ENCODE data around the gene SUCLG2. TPM values are rescaled to one million over a fixed set of nuclear protein-coding genes. Genes with fewer than 3 reads are reported as not detected.

The SUCLG2 gene
- total RNA-seq, 8 experiments from 2014 or later = 9.0 to 68.6 (median 22.3) TPM

DNA sequence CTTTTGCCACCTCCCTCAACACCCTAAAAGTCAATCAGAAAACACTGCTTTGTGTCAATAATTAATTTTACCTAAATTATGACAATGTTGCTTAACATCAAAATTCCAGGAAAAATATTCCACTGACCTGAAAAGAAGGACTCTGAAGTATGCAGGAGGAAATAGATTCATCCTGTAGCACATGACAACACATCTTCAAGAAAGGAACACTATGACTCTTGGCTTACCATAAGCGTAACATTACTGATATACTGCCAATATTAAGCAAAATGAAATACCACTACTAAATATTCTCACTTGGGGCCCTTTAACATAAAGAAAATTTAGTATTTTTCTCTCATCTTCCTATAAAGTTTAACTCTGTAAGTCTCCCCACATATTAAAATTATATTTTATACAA, 9.6 kb downstream of the SUCLG2 start:
- in situ Hi-C loops (cut with MboI; ENCODE audit: low pct_unique_long_range_greater_than_20kb in 2 of 9, low sequenced_read_pairs in 9 of 9, unreplicated experiment in 9 of 9) = no loop called here
- no peak for ATAC-seq (replicated peaks in 6 of 8)
- 75 to 100% (median 100%) methylated on average over 1 of the region's 1 CpG; no CpG with 5 or more reads in 2 of the 10 experiments for WGBS, 10 experiments
- Histone ChIP-seq H3K4me3 (no peak overlapping the region), H3K27ac (no peak overlapping the region), H3K4me1 (replicated peaks in 1 of 2) (no peaks in the 10 kb centered on the region)

DNA sequence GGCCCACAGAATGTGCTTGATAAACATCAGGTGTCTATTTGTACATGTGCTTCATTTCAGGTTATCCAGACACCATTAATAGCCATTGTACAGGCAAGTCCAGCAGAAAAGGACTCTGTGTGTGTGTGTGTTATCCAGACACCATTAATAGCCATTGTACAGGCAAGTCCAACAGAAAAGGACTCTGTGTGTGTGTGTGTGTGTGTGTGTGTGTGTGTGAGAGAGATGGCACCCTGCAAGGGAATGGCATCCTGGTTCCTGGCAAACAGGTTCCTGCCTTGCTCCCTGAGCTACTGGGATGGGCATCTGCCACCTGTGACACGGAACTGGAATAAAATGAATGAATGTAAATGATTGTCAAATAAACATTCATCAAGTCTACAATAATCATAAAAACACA, 11.7 kb downstream of the SUCLG2 start:
- WGBS, 10 experiments = 60 to 100% (median 94%) methylated on average over 1 of the region's 1 CpG; no CpG with 5 or more reads in 6 of the 10 experiments
- H3K4me3 ChIP-seq = no peak overlapping the region
- H3K4me1 ChIP-seq (replicated peaks in 1 of 2) = no peaks in the 10 kb centered on the region
- ATAC-seq (replicated peaks in 6 of 8) = no peak
- no peak overlapping the region for H3K27ac ChIP-seq
- in situ Hi-C loops (cut with MboI; ENCODE audit: low pct_unique_long_range_greater_than_20kb in 2 of 9, low sequenced_read_pairs in 9 of 9, unreplicated experiment in 9 of 9) = no loop called here

DNA sequence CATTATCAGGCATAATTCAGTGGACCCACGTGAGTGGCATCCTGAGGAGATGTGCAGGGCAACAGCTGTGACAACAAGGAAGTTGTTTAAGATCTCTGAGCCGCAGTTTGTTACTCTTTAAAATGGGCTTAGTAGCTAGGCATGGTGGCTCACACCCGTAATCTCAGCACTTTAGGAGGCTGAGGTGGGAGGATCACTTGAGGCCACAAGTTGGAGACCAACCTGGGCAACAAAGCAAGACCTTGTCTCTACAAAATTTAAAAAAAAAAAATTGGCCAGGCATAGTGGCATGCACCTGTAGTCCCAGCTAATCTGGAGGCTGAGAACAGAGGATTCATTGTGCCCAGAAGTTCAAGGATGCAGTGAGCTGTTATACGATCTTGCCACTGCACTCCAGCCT, 12.2 kb downstream of the SUCLG2 start:
- no peak overlapping the region for H3K27ac ChIP-seq
- H3K4me3 ChIP-seq = no peak overlapping the region
- in situ Hi-C loops (cut with MboI; ENCODE audit: low pct_unique_long_range_greater_than_20kb in 2 of 9, low sequenced_read_pairs in 9 of 9, unreplicated experiment in 9 of 9) = no loop called here
- ATAC-seq (replicated peaks in 6 of 8) = no peak
- 80 to 100% (median 100%) methylated on average over 1 to 4 of the region's 4 CpGs; no CpG with 5 or more reads in 3 of the 10 experiments for WGBS, 10 experiments
- no peaks in the 10 kb centered on the region for H3K4me1 ChIP-seq (replicated peaks in 1 of 2)

DNA sequence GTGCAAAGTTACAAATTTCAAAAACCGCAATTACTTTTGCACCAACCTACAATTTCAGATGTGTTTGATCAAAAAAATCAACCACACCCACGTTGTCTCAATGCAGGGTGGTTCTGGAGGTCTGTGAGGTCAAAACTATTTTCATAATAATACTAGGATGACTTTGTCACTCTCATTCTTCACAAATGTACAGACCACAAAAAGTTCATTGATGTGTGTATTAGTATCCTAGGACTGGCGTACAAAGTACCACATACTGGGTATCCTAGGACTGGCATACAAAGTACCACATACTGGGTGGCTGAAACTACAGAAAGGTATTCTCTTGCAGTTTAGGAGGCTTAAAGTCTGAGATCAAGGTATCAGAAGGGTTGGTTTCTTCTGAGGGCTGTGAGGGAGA, 13.0 kb downstream of the SUCLG2 start:
- H3K27ac ChIP-seq = no peak overlapping the region
- in situ Hi-C loops (cut with MboI; ENCODE audit: low pct_unique_long_range_greater_than_20kb in 2 of 9, low sequenced_read_pairs in 9 of 9, unreplicated experiment in 9 of 9) = no loop called here
- no peaks in the 10 kb centered on the region for H3K4me1 ChIP-seq (replicated peaks in 1 of 2)
- WGBS, 10 experiments = 63 to 94% (median 82%) methylated on average over 2 to 3 of the region's 3 CpGs; no CpG with 5 or more reads in 4 of the 10 experiments
- no peak for ATAC-seq (replicated peaks in 6 of 8)
- no peak overlapping the region for H3K4me3 ChIP-seq

DNA sequence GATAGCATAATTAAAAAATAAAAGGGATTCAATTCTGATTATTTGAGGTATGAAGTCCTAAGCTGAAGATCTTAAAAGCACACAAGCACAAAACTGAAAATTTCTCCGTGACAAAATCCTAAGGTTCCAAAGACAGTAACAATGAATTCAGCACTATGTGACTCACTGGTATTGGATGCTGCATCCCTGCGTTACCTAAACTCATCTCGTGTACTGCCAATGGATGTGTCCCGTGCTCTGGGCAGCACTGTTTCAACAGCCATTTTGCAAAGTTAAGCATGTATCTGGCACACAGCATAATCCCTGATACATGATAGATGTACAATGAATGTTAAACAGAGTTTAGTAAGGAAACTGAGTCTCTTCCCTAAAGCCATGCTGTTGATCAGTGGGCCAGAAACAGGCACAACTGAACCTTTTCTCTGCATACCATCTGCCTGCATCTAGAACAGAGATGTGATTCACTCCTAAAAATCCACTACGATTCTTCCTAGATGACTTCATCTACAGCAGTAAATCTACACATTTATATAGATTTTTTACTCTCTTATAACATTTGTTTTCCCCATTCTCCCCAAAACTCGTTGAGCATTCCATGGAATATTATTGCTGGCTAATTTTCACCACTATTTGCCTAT, 14.3 kb downstream of the SUCLG2 start:
- Histone ChIP-seq H3K27ac (no peak overlapping the region), H3K4me3 (no peak overlapping the region), H3K4me1 (replicated peaks in 1 of 2) (peaks cover 0 to 5% of the 10 kb centered on the region in 2 donors)
- ATAC-seq (replicated peaks in 6 of 8) = no peak
- WGBS, 10 experiments = 43 to 97% (median 88%) methylated on average over 2 to 6 of the region's 6 CpGs; no CpG with 5 or more reads in 1 of the 10 experiments
- in situ Hi-C loops (cut with MboI; ENCODE audit: low pct_unique_long_range_greater_than_20kb in 2 of 9, low sequenced_read_pairs in 9 of 9, unreplicated experiment in 9 of 9) = no loop called here

DNA sequence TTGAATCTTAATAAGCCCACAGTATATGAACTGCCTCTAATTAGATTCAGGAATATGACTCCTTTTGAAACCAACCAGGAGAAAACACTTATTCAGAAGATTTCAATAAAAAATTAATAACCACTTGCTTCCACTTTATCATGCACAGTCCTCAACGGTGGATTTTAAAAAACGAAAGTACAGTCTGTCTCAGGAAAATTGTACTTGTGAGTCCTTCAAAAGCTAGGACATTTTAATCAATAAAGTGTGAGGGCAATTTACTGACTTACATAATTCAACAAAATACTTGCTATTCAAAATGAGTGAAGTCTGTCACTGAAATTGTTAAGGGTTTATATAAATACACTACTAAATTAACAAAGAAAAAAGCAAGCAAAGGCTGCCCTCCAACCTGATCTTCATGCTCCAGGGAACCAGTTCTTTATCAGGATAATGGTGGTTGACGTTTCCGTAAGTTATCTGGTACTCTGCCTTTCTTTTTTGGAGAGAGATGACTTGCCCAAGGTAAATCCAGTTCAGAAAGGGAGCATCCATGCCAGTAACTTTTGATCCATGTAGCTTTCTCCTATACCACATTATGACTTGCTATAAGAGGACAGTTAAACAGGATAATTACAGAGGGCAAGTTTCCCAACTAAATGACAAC, 17.0 kb downstream of the SUCLG2 start:
- Histone ChIP-seq H3K4me1 (replicated peaks in 1 of 2) (peaks cover 0 to 7% of the 10 kb centered on the region in 2 donors), H3K4me3 (no peak overlapping the region), H3K27ac (no peak overlapping the region)
- ATAC-seq (replicated peaks in 6 of 8) = no peak
- in situ Hi-C loops (cut with MboI; ENCODE audit: low pct_unique_long_range_greater_than_20kb in 2 of 9, low sequenced_read_pairs in 9 of 9, unreplicated experiment in 9 of 9) = no loop called here
- WGBS, 10 experiments = 0 to 100% (median 83%) methylated on average over 1 to 4 of the region's 4 CpGs; no CpG with 5 or more reads in 1 of the 10 experiments

DNA sequence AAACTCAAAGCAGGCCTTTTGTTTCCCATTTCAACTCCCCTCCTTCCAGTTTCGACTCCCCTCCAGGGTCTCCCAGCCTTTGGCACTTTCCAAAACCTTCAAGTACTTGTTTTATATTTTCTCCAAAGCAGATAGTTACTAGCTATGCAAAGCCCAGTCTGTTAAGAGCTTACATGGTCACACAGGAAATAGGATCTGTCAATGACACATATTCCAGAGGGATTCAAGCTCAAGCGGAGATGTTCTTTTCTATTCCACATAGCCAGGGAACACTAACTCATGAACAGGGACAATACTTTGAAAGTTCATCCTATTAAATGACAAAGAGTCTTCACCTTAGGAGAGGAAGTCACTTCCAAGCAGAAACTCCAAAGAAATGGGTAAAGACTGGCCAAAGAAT, 18.6 kb downstream of the SUCLG2 start:
- peak in 1 of 8 experiments; percentile 20 for ATAC-seq (replicated peaks in 6 of 8)
- no peak overlapping the region for H3K27ac ChIP-seq

DNA sequence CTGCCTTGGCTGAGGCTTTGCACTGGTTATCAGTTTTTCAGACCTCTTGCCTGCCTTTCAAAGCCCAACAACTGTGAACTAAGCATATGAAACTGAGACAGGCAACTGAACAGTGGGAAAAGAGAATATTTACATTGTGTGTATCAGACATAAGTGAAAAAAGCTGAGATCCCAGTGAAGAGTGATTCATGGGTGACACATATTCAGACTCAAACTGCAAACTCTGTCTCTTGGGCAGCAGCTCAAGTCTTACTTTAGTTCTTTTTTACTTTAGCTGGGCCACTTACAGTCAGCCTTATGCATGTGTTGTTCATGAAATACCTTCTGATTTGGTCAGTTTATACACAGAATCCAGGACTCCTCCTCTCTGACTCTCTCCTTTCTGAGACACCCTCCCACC, 19.2 kb downstream of the SUCLG2 start:
- Histone ChIP-seq H3K4me1 (replicated peaks in 1 of 2) (peaks cover 0 to 7% of the 10 kb centered on the region in 2 donors), H3K4me3 (no peak overlapping the region), H3K27ac (no peak overlapping the region)
- in situ Hi-C loops (cut with MboI; ENCODE audit: low pct_unique_long_range_greater_than_20kb in 2 of 9, low sequenced_read_pairs in 9 of 9, unreplicated experiment in 9 of 9) = no loop called here
- ATAC-seq (replicated peaks in 6 of 8) = peak in 3 of 8 experiments; percentile 55 to 81 (median 78)

More for the DNA sequence above, 18.6 kb downstream of the SUCLG2 start:
- in situ Hi-C loops (cut with MboI; ENCODE audit: low pct_unique_long_range_greater_than_20kb in 2 of 9, low sequenced_read_pairs in 9 of 9, unreplicated experiment in 9 of 9) = no loop called here
- peaks cover 0 to 7% of the 10 kb centered on the region in 2 donors for H3K4me1 ChIP-seq (replicated peaks in 1 of 2)
- WGBS, 10 experiments = 57 to 100% (median 92%) methylated on average over 1 to 2 of the region's 2 CpGs; no CpG with 5 or more reads in 1 of the 10 experiments
- no peak overlapping the region for H3K4me3 ChIP-seq

DNA sequence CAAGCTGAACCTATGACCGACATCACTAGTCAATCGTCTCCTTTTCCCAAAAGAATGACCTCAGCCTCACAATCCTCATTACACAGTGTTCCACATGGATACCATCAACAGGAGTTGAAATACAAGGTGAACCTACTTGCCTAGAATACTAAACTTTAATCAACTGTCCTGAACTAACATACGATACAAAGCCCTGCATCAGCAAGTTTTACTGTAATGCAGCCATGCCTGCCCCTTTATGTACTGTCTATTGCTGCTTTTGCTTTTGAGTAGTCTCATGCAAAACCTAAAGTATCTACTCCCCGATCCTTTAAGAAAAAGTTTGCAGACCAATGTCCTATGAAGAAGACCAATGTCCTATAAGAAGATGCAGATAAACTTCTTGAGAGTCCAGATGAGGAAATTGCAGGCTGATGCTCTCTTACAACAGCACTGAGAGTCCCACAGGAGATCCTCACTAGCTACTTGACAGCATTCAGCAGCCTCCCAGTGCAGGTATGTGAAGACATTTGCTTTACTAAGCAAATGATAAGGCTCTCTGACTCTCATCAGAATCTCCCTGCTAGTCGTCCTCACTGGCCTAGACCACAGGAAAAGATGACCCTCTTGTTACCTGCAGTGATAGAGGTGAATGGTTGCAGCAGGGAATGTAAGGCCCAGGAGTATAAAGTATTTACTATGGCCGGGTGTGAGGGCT, 23.6 kb downstream of the SUCLG2 start:
- 78 to 100% (median 98%) methylated on average over 1 to 6 of the region's 6 CpGs; no CpG with 5 or more reads in 2 of the 10 experiments for WGBS, 10 experiments
- ATAC-seq (replicated peaks in 6 of 8) = no peak
- Histone ChIP-seq H3K4me3 (no peak overlapping the region), H3K27ac (no peak overlapping the region), H3K4me1 (replicated peaks in 1 of 2) (peaks cover 0 to 7% of the 10 kb centered on the region in 2 donors)
- in situ Hi-C loops (cut with MboI; ENCODE audit: low pct_unique_long_range_greater_than_20kb in 2 of 9, low sequenced_read_pairs in 9 of 9, unreplicated experiment in 9 of 9) = no loop called here

DNA sequence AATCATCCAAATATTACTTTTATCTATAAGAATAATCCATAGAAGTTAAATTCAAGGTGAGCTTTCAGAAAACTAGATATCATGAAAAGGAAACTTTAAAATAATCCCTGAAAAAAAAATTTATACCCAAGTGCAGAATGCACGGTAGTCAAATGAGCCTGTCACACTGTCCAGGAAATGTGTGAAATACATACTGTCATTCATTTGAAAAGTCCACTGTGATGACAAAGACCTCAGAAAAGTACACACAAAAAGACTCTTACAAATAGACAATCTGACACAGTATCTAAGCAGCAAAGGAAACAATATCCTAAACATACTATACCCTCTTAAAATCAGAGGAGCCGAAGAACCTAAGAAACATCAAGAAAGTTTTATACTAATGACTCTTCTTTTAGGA, 29.7 kb downstream of the SUCLG2 start:
- in situ Hi-C loops (cut with MboI; ENCODE audit: low pct_unique_long_range_greater_than_20kb in 2 of 9, low sequenced_read_pairs in 9 of 9, unreplicated experiment in 9 of 9) = loop anchor here in 1 of 9 experiments (25.0 kb wide), 2 partner anchors 163 to 237 kb away; no protein-coding TSS in a partner anchor
- WGBS, 10 experiments = 40 to 100% (median 93%) methylated on average over 1 to 2 of the region's 2 CpGs; no CpG with 5 or more reads in 2 of the 10 experiments
- Histone ChIP-seq H3K27ac (no peak overlapping the region), H3K4me3 (no peak overlapping the region), H3K4me1 (replicated peaks in 1 of 2) (peaks cover 0 to 13% of the 10 kb centered on the region in 2 donors)
- ATAC-seq (replicated peaks in 6 of 8) = no peak

DNA sequence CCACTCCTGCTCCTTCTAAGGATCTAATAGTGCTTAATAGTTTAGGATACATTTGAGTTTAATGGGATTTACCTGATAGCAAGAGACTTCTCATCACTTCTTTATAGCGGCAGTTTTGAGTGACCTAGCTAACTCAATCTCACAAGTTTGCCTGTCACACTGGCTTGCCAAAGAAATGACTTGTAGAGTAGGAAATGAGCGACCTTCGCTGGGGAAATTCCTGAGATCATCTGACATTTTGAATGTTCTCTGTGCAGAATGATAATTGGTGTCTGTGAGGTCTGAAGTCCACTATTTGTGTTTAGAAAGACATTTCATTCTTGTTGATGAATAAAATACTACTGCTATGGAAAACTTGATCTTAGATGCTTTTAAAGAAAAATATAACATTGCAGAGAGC, 30.3 kb downstream of the SUCLG2 start:
- peaks cover 0 to 16% of the 10 kb centered on the region in 2 donors for H3K4me1 ChIP-seq (replicated peaks in 1 of 2)
- in situ Hi-C loops (cut with MboI; ENCODE audit: low pct_unique_long_range_greater_than_20kb in 2 of 9, low sequenced_read_pairs in 9 of 9, unreplicated experiment in 9 of 9) = loop anchor here in 1 of 9 experiments (25.0 kb wide), 2 partner anchors 163 to 237 kb away; no protein-coding TSS in a partner anchor
- no peak overlapping the region for H3K27ac ChIP-seq
- no peak overlapping the region for H3K4me3 ChIP-seq
- ATAC-seq (replicated peaks in 6 of 8) = no peak
- WGBS, 10 experiments = 50 to 100% (median 96%) methylated on average over 1 to 3 of the region's 3 CpGs; no CpG with 5 or more reads in 2 of the 10 experiments

DNA sequence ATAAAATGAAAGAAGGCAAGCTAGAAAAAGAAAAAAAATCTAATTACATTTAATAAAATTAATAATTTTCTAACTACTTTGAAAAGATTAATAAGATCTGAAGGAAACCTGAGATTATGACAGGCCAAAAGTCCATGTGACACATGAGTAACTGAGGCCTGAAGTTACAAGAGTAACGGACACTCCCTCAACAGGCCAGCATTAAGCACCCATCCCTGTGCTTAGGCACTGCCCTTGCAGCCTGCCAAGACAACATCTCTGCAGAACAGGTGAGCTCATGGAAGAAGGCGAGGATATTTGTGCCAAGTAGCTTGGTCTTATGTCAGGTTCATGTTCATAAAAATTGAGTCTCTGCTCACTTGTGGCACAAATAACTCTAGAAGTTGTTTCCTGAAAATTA, 31.8 kb downstream of the SUCLG2 start:
- Histone ChIP-seq H3K27ac (no peak overlapping the region), H3K4me3 (no peak overlapping the region), H3K4me1 (replicated peaks in 1 of 2) (peaks cover 0 to 16% of the 10 kb centered on the region in 2 donors)
- in situ Hi-C loops (cut with MboI; ENCODE audit: low pct_unique_long_range_greater_than_20kb in 2 of 9, low sequenced_read_pairs in 9 of 9, unreplicated experiment in 9 of 9) = loop anchor here in 1 of 9 experiments (25.0 kb wide), 2 partner anchors 165 to 235 kb away; no protein-coding TSS in a partner anchor
- 92 to 100% (median 100%) methylated on average over 1 to 2 of the region's 2 CpGs; no CpG with 5 or more reads in 1 of the 10 experiments for WGBS, 10 experiments
- ATAC-seq (replicated peaks in 6 of 8) = no peak

DNA sequence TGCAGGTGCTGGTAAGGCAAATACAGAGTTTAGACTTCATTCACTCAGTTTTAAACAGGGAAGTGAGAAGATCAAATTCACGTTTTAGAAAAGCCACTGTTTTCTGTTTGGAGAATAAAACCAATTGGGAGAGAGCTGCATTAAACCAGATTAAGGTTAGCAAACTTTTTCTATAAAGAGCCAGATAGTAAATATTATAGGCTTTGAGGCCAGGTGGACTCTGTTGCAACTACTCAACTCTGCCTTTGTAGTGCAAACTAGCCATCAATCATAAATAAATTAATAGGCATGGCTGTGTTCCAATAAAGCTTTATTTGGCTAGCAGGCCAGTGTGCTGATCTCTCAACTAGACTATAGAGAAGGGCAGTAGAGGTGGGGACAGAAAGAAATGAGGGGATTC, 33.5 kb downstream of the SUCLG2 start:
- in situ Hi-C loops (cut with MboI; ENCODE audit: low pct_unique_long_range_greater_than_20kb in 2 of 9, low sequenced_read_pairs in 9 of 9, unreplicated experiment in 9 of 9) = loop anchor here in 1 of 9 experiments (25.0 kb wide), 2 partner anchors 166 to 234 kb away; no protein-coding TSS in a partner anchor
- 0 to 100% (median 83%) methylated on average over 1 of the region's 1 CpG; no CpG with 5 or more reads in 2 of the 10 experiments for WGBS, 10 experiments
- ATAC-seq (replicated peaks in 6 of 8) = no peak
- H3K4me1 ChIP-seq (replicated peaks in 1 of 2) = peaks cover 0 to 16% of the 10 kb centered on the region in 2 donors
- H3K27ac ChIP-seq = no peak overlapping the region
- H3K4me3 ChIP-seq = no peak overlapping the region

All from motor neuron (in vitro differentiated cells).